Karpas-422 (cell line): Measurements from ENCODE around the gene PCGF2. TPM values are rescaled to one million over a fixed set of nuclear protein-coding genes. Genes with fewer than 3 reads are reported as not detected.
A peak's percentile ranks its signal among the peaks of the same experiment; 100 is the strongest.
"Not testable (repeated sequence)": the region's sequence is repeated elsewhere in the genome, so short reads cannot be mapped to it uniquely, and the experiment has no call there.

Experiments
- DNase-seq: peaks from one replicate; pipeline ENCODE4 v3.0.0-alpha.2; 2015
- H2AFZ ChIP-seq: fragments of 200-600 bp; sonication (generic); 2 replicates; pipeline ENCODE4 v1.6.1; 2014; ENCODE audit warnings: antibody characterized with exemption, low read length, mixed read lengths
- H3K27ac ChIP-seq: fragments of 200-600 bp; sonication (generic); 2 replicates; pipeline ENCODE4 v1.5.1; 2014; ENCODE audit warnings: mild to moderate bottlenecking, low read length, moderate library complexity
- H3K27me3 ChIP-seq: fragments of 200-600 bp; sonication (generic); 2 replicates; pipeline ENCODE4 v1.6.1; 2014; ENCODE audit warnings: low read length, mixed read lengths
- H3K36me3 ChIP-seq: fragments of 200-600 bp; sonication (generic); 2 replicates; pipeline ENCODE4 v1.6.1; 2014; ENCODE audit warnings: low read length, mixed read lengths; ENCODE audit not compliant: insufficient read depth
- H3K4me1 ChIP-seq: fragments of 200-600 bp; sonication (generic); 2 replicates; pipeline ENCODE4 v1.6.1; 2014; ENCODE audit warnings: mild to moderate bottlenecking, low read length, mixed read lengths
- H3K4me2 ChIP-seq: fragments of 200-600 bp; sonication (generic); 2 replicates; pipeline ENCODE4 v1.6.1; 2014; ENCODE audit warnings: low read length, low read depth, mild to moderate bottlenecking; ENCODE audit not compliant: poor library complexity, severe bottlenecking
- H3K4me3 ChIP-seq: fragments of 200-600 bp; sonication (generic); 2 replicates; pipeline ENCODE4 v1.5.1; 2014; ENCODE audit warnings: mild to moderate bottlenecking, antibody characterized with exemption, low read length, mixed read lengths
- H3K79me2 ChIP-seq: fragments of 200-600 bp; sonication (generic); 2 replicates; pipeline ENCODE4 v1.6.1; 2014; ENCODE audit warnings: mild to moderate bottlenecking, low read length, mixed read lengths
- H3K9ac ChIP-seq: fragments of 200-600 bp; sonication (generic); 2 replicates; pipeline ENCODE4 v1.6.0; 2014; ENCODE audit warnings: low read length
- H3K9me2 ChIP-seq: fragments of 200-600 bp; sonication (generic), shearing (Covaris generic); replicated peaks from 2 replicates; pipeline ENCODE4 v1.6.0; 2014; ENCODE audit warnings: mild to moderate bottlenecking, low read length, moderate library complexity; ENCODE audit not compliant: insufficient read depth
- H3K9me3 ChIP-seq: fragments of 300-700, 200-600 bp; sonication (generic); 2 replicates; pipeline ENCODE4 v1.6.1; 2014; ENCODE audit warnings: low read length, mixed read lengths
- H4K20me1 ChIP-seq: fragments of 200-600 bp; sonication (generic); 2 replicates; pipeline ENCODE4 v1.6.1; 2014; ENCODE audit warnings: mild to moderate bottlenecking, antibody characterized with exemption, low read length, low read depth; ENCODE audit not compliant: insufficient read depth
- total RNA-seq: library from RNA; depleted of rRNA; stranded (reverse); fragments of >200 nt; shearing (Covaris generic); gene quantifications from 2 replicates; pipeline ENCODE4 v1.2.3, GENCODE V29; 2014; ENCODE audit warnings: low replicate concordance; rRNA removed

The PCGF2 gene
- total RNA-seq: 0.15 and 0.58 TPM in 2 replicates

GRCh38 chr17:38748149-38748891 lies at the start of gene PCGF2:
TSS of gene PCGF2 (minus strand) at chr17:38748336. CDS start at chr17:38740402, 7,934 bp downstream.
- peak within 1 kb of the TSS; percentile 74 for H3K4me3 ChIP-seq
- H3K27me3 ChIP-seq: no peaks in the 10 kb centered on the region
- H3K4me2 ChIP-seq: peak within 1 kb of the TSS; percentile 99
- peak within 1 kb of the TSS; percentile 75 for H3K9ac ChIP-seq
- no peaks in the 10 kb centered on the region for H3K9me2 ChIP-seq
- H2AFZ ChIP-seq: peak within 1 kb of the TSS; percentile 58; the same call in 1 of the 2 replicates
- H3K4me1 ChIP-seq: peaks cover 61% of the 10 kb centered on the region
- H3K79me2 ChIP-seq: peaks cover 8% of the 10 kb centered on the region
- no peaks in the 10 kb centered on the region for H3K9me3 ChIP-seq
- no peaks in the 10 kb centered on the region; the same call in 1 of the 2 replicates for H4K20me1 ChIP-seq
- DNase-seq: no peak
- H3K36me3 ChIP-seq: no peaks in the 10 kb centered on the region
- H3K27ac ChIP-seq: no peak within 1 kb of the TSS

GRCh38 chr17:38797828-38798227 lies 49.7 kb upstream of the PCGF2 start:
- peaks cover 23% of the 10 kb centered on the region for H3K4me1 ChIP-seq
- peak overlapping the region; percentile 98 for H3K9ac ChIP-seq
- DNase-seq: no peak
- no peak overlapping the region for H2AFZ ChIP-seq
- no peaks in the 10 kb centered on the region for H3K9me3 ChIP-seq
- peak overlapping the region; percentile 77 for H3K4me3 ChIP-seq
- no peaks in the 10 kb centered on the region for H3K9me2 ChIP-seq
- H3K36me3 ChIP-seq: peaks cover 14% of the 10 kb centered on the region; the same call in 1 of the 2 replicates
- H3K4me2 ChIP-seq: peak overlapping the region; percentile 85
- peak overlapping the region; percentile 60 for H3K27ac ChIP-seq
- H3K79me2 ChIP-seq: peaks cover 58% of the 10 kb centered on the region
- H3K27me3 ChIP-seq: no peaks in the 10 kb centered on the region
- 0 out of 2 replicates have a peak, but pooled peaks cover 4% of the 10 kb centered on the region for H4K20me1 ChIP-seq

- Histone ChIP-seq H3K9me2 (no peaks in the 10 kb centered on the region), H4K20me1 (0 out of 2 replicates have a peak, but pooled peaks cover 4% of the 10 kb centered on the region), H3K4me3 (0 out of 2 replicates have a peak overlapping the region, but pooled peaks have one; percentile 77), H3K9me3 (no peaks in the 10 kb centered on the region), H3K27me3 (no peaks in the 10 kb centered on the region), H3K4me1 (peaks cover 23% of the 10 kb centered on the region), H3K4me2 (peak overlapping the region; percentile 85), H2AFZ (no peak overlapping the region), H3K9ac (peak overlapping the region; percentile 98), H3K79me2 (peaks cover 65% of the 10 kb centered on the region), H3K36me3 (peaks cover 15% of the 10 kb centered on the region; the same call in 1 of the 2 replicates), H3K27ac (no peak overlapping the region)
- DNase-seq: no peak
These were observed 49.0 kb upstream of the PCGF2 start for GRCh38 chr17:38797158-38797490.

GRCh38 chr17:38796451-38797157 lies 48.5 kb upstream of the PCGF2 start:
- Histone ChIP-seq H3K27ac (no peak overlapping the region), H3K4me2 (peak overlapping the region; percentile 85)

GRCh38 chr17:38794221-38794620 lies 46.1 kb upstream of the PCGF2 start:
- no peaks in the 10 kb centered on the region for H3K27me3 ChIP-seq
- no peak overlapping the region for H3K27ac ChIP-seq
- no peaks in the 10 kb centered on the region for H3K9me3 ChIP-seq
- H3K9ac ChIP-seq: no peak overlapping the region
- DNase-seq: no peak
- H3K4me1 ChIP-seq: peaks cover 17% of the 10 kb centered on the region
- no peak overlapping the region for H2AFZ ChIP-seq
- no peak overlapping the region for H3K4me3 ChIP-seq
- H4K20me1 ChIP-seq: 0 out of 2 replicates have a peak, but pooled peaks cover 4% of the 10 kb centered on the region
- no peaks in the 10 kb centered on the region for H3K9me2 ChIP-seq
- H3K36me3 ChIP-seq: peaks cover 7% of the 10 kb centered on the region; the same call in 1 of the 2 replicates
- H3K4me2 ChIP-seq: no peak overlapping the region
- peaks cover 85% of the 10 kb centered on the region for H3K79me2 ChIP-seq

More at GRCh38 chr17:38796451-38797157, 48.5 kb upstream of the PCGF2 start:
- Histone ChIP-seq H3K9ac (no peak overlapping the region), H3K79me2 (peaks cover 68% of the 10 kb centered on the region), H3K36me3 (peaks cover 14% of the 10 kb centered on the region; the same call in 1 of the 2 replicates), H3K27me3 (no peaks in the 10 kb centered on the region), H3K4me1 (peaks cover 23% of the 10 kb centered on the region), H3K9me3 (no peaks in the 10 kb centered on the region), H4K20me1 (0 out of 2 replicates have a peak, but pooled peaks cover 4% of the 10 kb centered on the region), H3K9me2 (no peaks in the 10 kb centered on the region), H2AFZ (no peak overlapping the region), H3K4me3 (no peak overlapping the region)
- DNase-seq: no peak

GRCh38 chr17:38791162-38791561 lies 43.0 kb upstream of the PCGF2 start:
- peaks cover 12% of the 10 kb centered on the region; the same call in 1 of the 2 replicates for H3K36me3 ChIP-seq
- H3K4me1 ChIP-seq: no peaks in the 10 kb centered on the region
- no peak for DNase-seq
- no peak overlapping the region for H2AFZ ChIP-seq
- no peaks in the 10 kb centered on the region for H4K20me1 ChIP-seq
- H3K79me2 ChIP-seq: peaks cover 61% of the 10 kb centered on the region
- H3K27me3 ChIP-seq: no peaks in the 10 kb centered on the region
- H3K9me3 ChIP-seq: no peaks in the 10 kb centered on the region
- H3K9me2 ChIP-seq: no peaks in the 10 kb centered on the region
- H3K4me2 ChIP-seq: no peak overlapping the region
- no peak overlapping the region for H3K4me3 ChIP-seq
- no peak overlapping the region for H3K27ac ChIP-seq
- no peak overlapping the region for H3K9ac ChIP-seq

GRCh38 chr17:38790148-38790707 lies 42.1 kb upstream of the PCGF2 start:
- not testable (repeated sequence) for H2AFZ ChIP-seq, H4K20me1 ChIP-seq, H3K9me3 ChIP-seq, H3K9me2 ChIP-seq, H3K4me2 ChIP-seq, H3K9ac ChIP-seq, H3K27ac ChIP-seq, H3K4me3 ChIP-seq, H3K4me1 ChIP-seq, DNase-seq, H3K27me3 ChIP-seq
- H3K79me2 ChIP-seq: peaks cover 51% of the 10 kb centered on the region
- peaks cover 16% of the 10 kb centered on the region; the same call in 1 of the 2 replicates for H3K36me3 ChIP-seq

- H3K4me2 ChIP-seq: no peak overlapping the region
- no peaks in the 10 kb centered on the region for H3K27me3 ChIP-seq
- H4K20me1 ChIP-seq: no peaks in the 10 kb centered on the region
- H2AFZ ChIP-seq: no peak overlapping the region
- H3K9me3 ChIP-seq: no peaks in the 10 kb centered on the region
- H3K79me2 ChIP-seq: peaks cover 43% of the 10 kb centered on the region
- no peak overlapping the region for H3K4me3 ChIP-seq
- H3K27ac ChIP-seq: no peak overlapping the region
- H3K9ac ChIP-seq: no peak overlapping the region
- no peaks in the 10 kb centered on the region for H3K9me2 ChIP-seq
- DNase-seq: no peak
- peaks cover 18% of the 10 kb centered on the region; the same call in 1 of the 2 replicates for H3K36me3 ChIP-seq
- no peaks in the 10 kb centered on the region for H3K4me1 ChIP-seq
These were observed 41.0 kb upstream of the PCGF2 start for GRCh38 chr17:38789185-38789584.
